Loucy (cell line): ENCODE data around the gene WWOX.

Source experiments
- H2AFZ ChIP-seq: fragments of 200-600 bp; sonication (generic); 2 replicates; pipeline ENCODE4 v1.6.0; 2016; ENCODE audit warnings: antibody characterized with exemption, mild to moderate bottlenecking, low read length, moderate library complexity
- H3F3A ChIP-seq: fragments of 200-600 bp; 2 replicates; pipeline ENCODE4 v1.6.0; 2016; ENCODE audit warnings: antibody characterized with exemption, low read depth, mild to moderate bottlenecking
- H3K27me3 ChIP-seq: fragments of 200-600 bp; sonication (generic); 2 replicates; pipeline ENCODE4 v1.6.1; 2014; ENCODE audit warnings: low read length, mild to moderate bottlenecking; ENCODE audit not compliant: insufficient read depth, poor library complexity, severe bottlenecking
- H3K36me3 ChIP-seq: fragments of 200-600 bp; sonication (generic); 2 replicates; pipeline ENCODE4 v1.6.1; 2016; ENCODE audit warnings: low read length; ENCODE audit not compliant: insufficient read depth
- H3K4me1 ChIP-seq: fragments of 200-600 bp; sonication (generic); 2 replicates; pipeline ENCODE4 v1.5.1; 2014; ENCODE audit warnings: low read length, mild to moderate bottlenecking; ENCODE audit not compliant: insufficient read depth, poor library complexity, severe bottlenecking
- H3K4me2 ChIP-seq: fragments of 200-600 bp; sonication (generic); 2 replicates; pipeline ENCODE4 v1.6.0; 2014; ENCODE audit warnings: antibody characterized with exemption, low read length, low read depth, mild to moderate bottlenecking; ENCODE audit not compliant: poor library complexity, severe bottlenecking
- H3K4me3 ChIP-seq: fragments of 200-600 bp; sonication (generic); 2 replicates; pipeline ENCODE4 v1.5.1; 2014; ENCODE audit warnings: low read length, mild to moderate bottlenecking, mixed read lengths; ENCODE audit not compliant: poor library complexity, severe bottlenecking
- H3K79me2 ChIP-seq: fragments of 200-600 bp; sonication (generic); 2 replicates; pipeline ENCODE4 v1.6.1; 2014; ENCODE audit warnings: low read length; ENCODE audit not compliant: insufficient read depth
- H3K9ac ChIP-seq: fragments of 200-600 bp; sonication (generic); 2 replicates; pipeline ENCODE4 v1.6.0; 2014; ENCODE audit warnings: mild to moderate bottlenecking, low read depth, low read length, moderate library complexity; ENCODE audit not compliant: poor library complexity, severe bottlenecking
- H3K9me2 ChIP-seq: fragments of 200-600 bp; sonication (generic); replicated peaks from 2 replicates; pipeline ENCODE4 v1.6.1; 2016; ENCODE audit warnings: low read depth, low read length, mixed read lengths
- H3K9me3 ChIP-seq: fragments of 200-600 bp; sonication (generic); 2 replicates; pipeline ENCODE4 v1.6.1; 2014; ENCODE audit warnings: mild to moderate bottlenecking, antibody characterized with exemption, low read length, low read depth; ENCODE audit not compliant: insufficient read depth
- H4K20me1 ChIP-seq: fragments of 200-600 bp; sonication (generic); 2 replicates; pipeline ENCODE4 v1.6.0; 2014; ENCODE audit warnings: antibody characterized with exemption, low read length, mild to moderate bottlenecking; ENCODE audit not compliant: insufficient read depth, poor library complexity, severe bottlenecking
- CTCF ChIP-seq: fragments of 200-600 bp; sonication (generic); conservative IDR thresholded peaks from 2 replicates; pipeline ENCODE4 v1.5.1; 2014; ENCODE audit warnings: mild to moderate bottlenecking, antibody characterized with exemption, low read length
- EZH2phosphoT487 ChIP-seq: fragments of 200-600 bp; IDR thresholded peaks from 2 replicates; pipeline ENCODE4 v1.6.1; 2018; ENCODE audit warnings: antibody characterized with exemption, mild to moderate bottlenecking, moderate library complexity, borderline replicate concordance

The WWOX gene

GRCh38 chr16:79155904-79156303, 1056.5 kb downstream of the WWOX start:
- H3F3A ChIP-seq = no peaks in the 10 kb centered on the region
- no peak overlapping the region for H3K4me3 ChIP-seq
- TF ChIP-seq CTCF = no peak
- no peak for TF ChIP-seq EZH2phosphoT487
- H3K9ac ChIP-seq = no peak overlapping the region
- no peaks in the 10 kb centered on the region for H3K36me3 ChIP-seq
- no peaks in the 10 kb centered on the region for H3K9me2 ChIP-seq
- peaks cover 36% of the 10 kb centered on the region for H3K4me1 ChIP-seq
- H3K9me3 ChIP-seq = no peaks in the 10 kb centered on the region
- no peak overlapping the region for H3K4me2 ChIP-seq
- H2AFZ ChIP-seq = no peak overlapping the region
- H3K27me3 ChIP-seq = no peaks in the 10 kb centered on the region
- H3K79me2 ChIP-seq = no peaks in the 10 kb centered on the region
- H4K20me1 ChIP-seq = no peaks in the 10 kb centered on the region

GRCh38 chr16:79156761-79157160, 1057.3 kb downstream of the WWOX start:
- H2AFZ ChIP-seq = peak overlapping the region; percentile 20; the same call in 1 of the 2 replicates
- TF ChIP-seq EZH2phosphoT487 (no peak), CTCF (no peak)

GRCh38 chr16:79158337-79158736, 1058.9 kb downstream of the WWOX start:
- H3K4me1 ChIP-seq = peaks cover 33% of the 10 kb centered on the region
- H3K36me3 ChIP-seq = no peaks in the 10 kb centered on the region

More at GRCh38 chr16:79156761-79157160, 1057.3 kb downstream of the WWOX start:
- Histone ChIP-seq H3K9me3 (no peaks in the 10 kb centered on the region), H3K9me2 (no peaks in the 10 kb centered on the region), H3F3A (no peaks in the 10 kb centered on the region), H3K79me2 (no peaks in the 10 kb centered on the region), H4K20me1 (no peaks in the 10 kb centered on the region), H3K36me3 (no peaks in the 10 kb centered on the region), H3K4me1 (peaks cover 31% of the 10 kb centered on the region), H3K4me3 (no peak overlapping the region), H3K27me3 (no peaks in the 10 kb centered on the region), H3K4me2 (peak overlapping the region; percentile 33), H3K9ac (no peak overlapping the region)

More at GRCh38 chr16:79158337-79158736, 1058.9 kb downstream of the WWOX start:
- no peaks in the 10 kb centered on the region for H3K27me3 ChIP-seq
- H4K20me1 ChIP-seq = no peaks in the 10 kb centered on the region
- TF ChIP-seq EZH2phosphoT487 (no peak), CTCF (no peak)
- no peaks in the 10 kb centered on the region for H3K9me2 ChIP-seq
- no peaks in the 10 kb centered on the region for H3K9me3 ChIP-seq
- no peak overlapping the region for H2AFZ ChIP-seq
- H3K79me2 ChIP-seq = no peaks in the 10 kb centered on the region
- H3K9ac ChIP-seq = no peak overlapping the region
- no peak overlapping the region for H3K4me3 ChIP-seq
- no peaks in the 10 kb centered on the region for H3F3A ChIP-seq
- H3K4me2 ChIP-seq = no peak overlapping the region
